ENCODE measurements around the gene DCC.

DNA sequence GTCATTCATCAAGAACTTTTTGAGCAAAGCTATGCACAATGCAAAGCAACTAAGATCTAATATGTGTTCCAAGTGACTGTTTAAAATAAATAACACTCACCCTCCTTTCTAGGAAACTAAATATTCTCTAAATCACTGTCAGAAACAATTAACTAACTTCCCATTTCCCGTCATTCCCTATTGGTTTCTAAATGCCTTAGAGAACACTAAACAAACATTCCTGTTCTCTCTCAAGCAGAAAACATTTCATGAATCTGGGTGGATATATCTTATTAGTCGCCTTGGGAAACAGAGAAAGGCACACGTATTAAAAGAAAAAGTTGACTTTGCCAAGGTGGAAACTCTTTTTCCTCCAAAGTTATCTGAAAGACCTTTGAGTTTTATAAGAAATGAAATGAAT is 1149.3 kb downstream of the DCC start:
- TF ChIP-seq ZNF431 (CRISPR knock-in tag; IDR thresholded peaks at IDR 0.05) (no peak), CC2D1A (IDR thresholded peaks at IDR 0.05) (no peak), EP300 (IDR thresholded peaks at IDR 0.05; ENCODE audit: low read length) (no peak), NFATC3 (IDR thresholded peaks at IDR 0.05) (no peak), ZFP36 (IDR thresholded peaks at IDR 0.05; ENCODE audit: low read depth, low read length, partially characterized antibody) (no peak), TAF1 (IDR thresholded peaks at IDR 0.05; ENCODE audit: control insufficient read depth, extremely low read depth, insufficient read depth, low read length, severe bottlenecking) (no peak), SIN3A (IDR thresholded peaks at IDR 0.05; ENCODE audit: borderline replicate concordance in 2 of 2, control insufficient read depth in 1 of 2, low read depth in 2 of 2, low read length in 2 of 2) (no peak), POLR2A (conservative IDR thresholded peaks at IDR 0.05) (no peak), CCAR2 (IDR thresholded peaks at IDR 0.05; ENCODE audit: low read depth, low read length) (no peak), CBX8 (IDR thresholded peaks at IDR 0.05; ENCODE audit: borderline replicate concordance, extremely low read depth, low read depth, low read length, poor library complexity, severe bottlenecking) (no peak), HDAC3 (IDR thresholded peaks at IDR 0.05; ENCODE audit: borderline replicate concordance, partially characterized antibody) (no peak)
- TF ChIP-seq, protein P1, sequence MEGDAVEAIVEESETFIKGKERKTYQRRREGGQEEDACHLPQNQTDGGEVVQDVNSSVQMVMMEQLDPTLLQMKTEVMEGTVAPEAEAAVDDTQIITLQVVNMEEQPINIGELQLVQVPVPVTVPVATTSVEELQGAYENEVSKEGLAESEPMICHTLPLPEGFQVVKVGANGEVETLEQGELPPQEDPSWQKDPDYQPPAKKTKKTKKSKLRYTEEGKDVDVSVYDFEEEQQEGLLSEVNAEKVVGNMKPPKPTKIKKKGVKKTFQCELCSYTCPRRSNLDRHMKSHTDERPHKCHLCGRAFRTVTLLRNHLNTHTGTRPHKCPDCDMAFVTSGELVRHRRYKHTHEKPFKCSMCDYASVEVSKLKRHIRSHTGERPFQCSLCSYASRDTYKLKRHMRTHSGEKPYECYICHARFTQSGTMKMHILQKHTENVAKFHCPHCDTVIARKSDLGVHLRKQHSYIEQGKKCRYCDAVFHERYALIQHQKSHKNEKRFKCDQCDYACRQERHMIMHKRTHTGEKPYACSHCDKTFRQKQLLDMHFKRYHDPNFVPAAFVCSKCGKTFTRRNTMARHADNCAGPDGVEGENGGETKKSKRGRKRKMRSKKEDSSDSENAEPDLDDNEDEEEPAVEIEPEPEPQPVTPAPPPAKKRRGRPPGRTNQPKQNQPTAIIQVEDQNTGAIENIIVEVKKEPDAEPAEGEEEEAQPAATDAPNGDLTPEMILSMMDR (IDR thresholded peaks at IDR 0.05 in 2 of 3, conservative IDR thresholded peaks at IDR 0.05 in 1 of 3; ENCODE audit: insufficient read depth in 2 of 3, low read depth in 1 of 3, low read length in 3 of 3): no peak

Data from K562 (cell line).